ENCODE results near the gene ADAM12. TPM values are rescaled to one million over a fixed set of nuclear protein-coding genes. Genes with fewer than 3 reads are reported as not detected.

Gene ADAM12
- total and polyA plus RNA-seq, 2 donors (not counting 3 experiments of a cell fraction or from before 2014, with no cell fraction given): 0.22 to 0.33 TPM

DNA sequence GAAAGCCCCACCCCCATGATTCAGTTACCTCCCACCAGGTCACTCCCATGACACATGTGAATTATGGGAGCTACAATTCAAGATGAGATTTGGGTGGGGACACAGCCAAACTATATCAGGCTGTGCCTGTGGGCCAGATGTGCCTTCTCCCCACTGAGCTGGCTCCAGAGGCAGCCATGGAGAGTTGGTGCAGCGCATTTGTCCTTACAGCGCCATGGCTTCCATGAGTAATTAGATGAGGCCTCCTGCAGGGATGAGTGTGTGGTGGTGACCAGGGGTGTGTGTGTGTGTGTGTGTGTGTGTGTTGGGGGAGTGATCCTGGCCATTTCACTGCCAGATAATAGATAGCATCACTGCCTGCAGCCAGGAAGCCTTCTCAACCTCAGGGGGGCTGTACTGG lies 397.3 kb downstream of the ADAM12 start:
- H2AFZ ChIP-seq (ENCODE audit: low read depth, low read length): no peak overlapping the region
- H3K9me1 ChIP-seq (replicated peaks; ENCODE audit: control insufficient read depth, extremely low read depth, insufficient read depth, low read length): no peaks in the 10 kb centered on the region
- H3K36me3 ChIP-seq (ENCODE audit: control insufficient read depth in 2 of 2, extremely low read depth in 1 of 2, insufficient read depth in 2 of 2, low read length in 2 of 2): no peaks in the 10 kb centered on the region
- no peaks in the 10 kb centered on the region for H3K79me2 ChIP-seq (ENCODE audit: control insufficient read depth, insufficient read depth, low read length)
- intact Hi-C loops (cut with micrococcal nuclease): no loop called here
- FAIRE-seq (no peak), DNase-seq (ENCODE audit: low read depth, low spot score) (no peak)
- no peak for TF ChIP-seq EZH2 (IDR thresholded peaks at IDR 0.05; ENCODE audit: borderline replicate concordance, low read depth, low read length, severe bottlenecking)
- no peak for TF ChIP-seq GATA2 (IDR thresholded peaks at IDR 0.05; ENCODE audit: insufficient read depth, insufficient read length, low read depth, low read length)
- TF ChIP-seq, protein P1, sequence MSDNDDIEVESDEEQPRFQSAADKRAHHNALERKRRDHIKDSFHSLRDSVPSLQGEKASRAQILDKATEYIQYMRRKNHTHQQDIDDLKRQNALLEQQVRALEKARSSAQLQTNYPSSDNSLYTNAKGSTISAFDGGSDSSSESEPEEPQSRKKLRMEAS (IDR thresholded peaks at IDR 0.05; ENCODE audit: insufficient read depth, insufficient read length): no peak
- TF ChIP-seq MYC (IDR thresholded peaks at IDR 0.05; ENCODE audit: low read depth, low read length): no peak
- no peak for TF ChIP-seq FOS (IDR thresholded peaks at IDR 0.05; ENCODE audit: borderline replicate concordance, insufficient read depth, low read length)
- TF ChIP-seq, protein P2, sequence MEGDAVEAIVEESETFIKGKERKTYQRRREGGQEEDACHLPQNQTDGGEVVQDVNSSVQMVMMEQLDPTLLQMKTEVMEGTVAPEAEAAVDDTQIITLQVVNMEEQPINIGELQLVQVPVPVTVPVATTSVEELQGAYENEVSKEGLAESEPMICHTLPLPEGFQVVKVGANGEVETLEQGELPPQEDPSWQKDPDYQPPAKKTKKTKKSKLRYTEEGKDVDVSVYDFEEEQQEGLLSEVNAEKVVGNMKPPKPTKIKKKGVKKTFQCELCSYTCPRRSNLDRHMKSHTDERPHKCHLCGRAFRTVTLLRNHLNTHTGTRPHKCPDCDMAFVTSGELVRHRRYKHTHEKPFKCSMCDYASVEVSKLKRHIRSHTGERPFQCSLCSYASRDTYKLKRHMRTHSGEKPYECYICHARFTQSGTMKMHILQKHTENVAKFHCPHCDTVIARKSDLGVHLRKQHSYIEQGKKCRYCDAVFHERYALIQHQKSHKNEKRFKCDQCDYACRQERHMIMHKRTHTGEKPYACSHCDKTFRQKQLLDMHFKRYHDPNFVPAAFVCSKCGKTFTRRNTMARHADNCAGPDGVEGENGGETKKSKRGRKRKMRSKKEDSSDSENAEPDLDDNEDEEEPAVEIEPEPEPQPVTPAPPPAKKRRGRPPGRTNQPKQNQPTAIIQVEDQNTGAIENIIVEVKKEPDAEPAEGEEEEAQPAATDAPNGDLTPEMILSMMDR (IDR thresholded peaks at IDR 0.05; ENCODE audit: extremely low read depth in 1 of 2, insufficient read depth in 1 of 2, low read depth in 1 of 2, low read length in 2 of 2): no peak
- no peaks in the 10 kb centered on the region for H3K4me1 ChIP-seq (ENCODE audit: control insufficient read depth, extremely low read depth, insufficient read depth, low read length)
- POLR2A ChIA-PET: no interaction called here
- BruUV-seq (replicated peaks): no TSS peak
- no peaks in the 10 kb centered on the region for H3K27me3 ChIP-seq (ENCODE audit: control insufficient read depth in 2 of 2, insufficient read depth in 2 of 2, low read length in 2 of 2)
- dilution Hi-C loops (cut with MboI; ENCODE audit: extremely low pct_ligation_motif_present, low sequenced_read_pairs): no loop called here
- H3K4me2 ChIP-seq (ENCODE audit: insufficient read depth, low read length): no peak overlapping the region
- no peak overlapping the region for H3K4me3 ChIP-seq (replicated peaks in 1 of 3; ENCODE audit: insufficient read depth in 1 of 3, low read depth in 1 of 3, low read length in 3 of 3)
- no peak overlapping the region for H3K27ac ChIP-seq (ENCODE audit: insufficient read depth, low read depth, low read length)
- no peak overlapping the region for H3K9ac ChIP-seq (replicated peaks; ENCODE audit: extremely low read depth, insufficient read depth, low read length)
- no peaks in the 10 kb centered on the region for H3K9me3 ChIP-seq (replicated peaks; ENCODE audit: control insufficient read depth, insufficient read depth, low read length)
- CTCF ChIA-PET: no interaction called here
- H4K20me1 ChIP-seq (replicated peaks; ENCODE audit: control insufficient read depth, extremely low read depth, insufficient read depth, low read length): no peaks in the 10 kb centered on the region
